ENCODE data around the gene NKIRAS2.

Gene NKIRAS2

GRCh38 chr17:42027590-42027889 lies 7.7 kb downstream of the NKIRAS2 start:
- DNase-seq (ENCODE audit: low read depth) = no peak

GRCh38 chr17:42027961-42028790 lies 8.3 kb downstream of the NKIRAS2 start:
- DNase-seq (ENCODE audit: low read depth) = no peak

- no peak for DNase-seq (ENCODE audit: low read depth)
These were observed 8.9 kb downstream of the NKIRAS2 start for GRCh38 chr17:42028791-42029127.

GRCh38 chr17:42031584-42031983 lies 11.7 kb downstream of the NKIRAS2 start:
- DNase-seq (ENCODE audit: low read depth) = no peak

GRCh38 chr17:42034059-42034458 lies 14.2 kb downstream of the NKIRAS2 start:
- no peak for DNase-seq (ENCODE audit: low read depth)

GRCh38 chr17:42038221-42038973 lies 18.5 kb downstream of the NKIRAS2 start:
- DNase-seq (ENCODE audit: low read depth) = no peak

- DNase-seq (ENCODE audit: low read depth) = no peak
These were observed 20.2 kb downstream of the NKIRAS2 start for GRCh38 chr17:42039794-42040763.

GRCh38 chr17:42040818-42041217 lies 20.9 kb downstream of the NKIRAS2 start:
- no peak for DNase-seq (ENCODE audit: low read depth)

- no peak for DNase-seq (ENCODE audit: low read depth)
These were observed 21.7 kb downstream of the NKIRAS2 start for GRCh38 chr17:42041619-42042018.

GRCh38 chr17:42042598-42043319 lies 22.9 kb downstream of the NKIRAS2 start:
- DNase-seq (ENCODE audit: low read depth) = no peak

GRCh38 chr17:42045719-42046118 lies 25.8 kb downstream of the NKIRAS2 start:
- no peak for DNase-seq (ENCODE audit: low read depth)

- no peak for DNase-seq (ENCODE audit: low read depth)
These were observed 27.5 kb downstream of the NKIRAS2 start for GRCh38 chr17:42047343-42047742.

- DNase-seq (ENCODE audit: low read depth) = no peak
These were observed 30.0 kb downstream of the NKIRAS2 start for GRCh38 chr17:42049834-42050392.

GRCh38 chr17:42050393-42051012 lies 30.6 kb downstream of the NKIRAS2 start, which contains the start of gene C17orf113:
Gene C17orf113, minus strand, starts transcription at chr17:42050601. Its CDS starts 7,225 bp downstream, at chr17:42043376.
- peak; percentile 47 for DNase-seq (ENCODE audit: low read depth)

GRCh38 chr17:42051013-42051400 lies 31.1 kb downstream of the NKIRAS2 start:
- no peak for DNase-seq (ENCODE audit: low read depth)

GRCh38 chr17:42051645-42052044 lies 31.8 kb downstream of the NKIRAS2 start:
- no peak for DNase-seq (ENCODE audit: low read depth)

- no peak for DNase-seq (ENCODE audit: low read depth)
These were observed 32.5 kb downstream of the NKIRAS2 start for GRCh38 chr17:42052346-42052877.

GRCh38 chr17:42053731-42054500 lies 34.0 kb downstream of the NKIRAS2 start:
- no peak for DNase-seq (ENCODE audit: low read depth)

GRCh38 chr17:42055027-42055426 lies 35.1 kb downstream of the NKIRAS2 start:
- no peak for DNase-seq (ENCODE audit: low read depth)

- DNase-seq (ENCODE audit: low read depth) = no peak
These were observed 35.6 kb downstream of the NKIRAS2 start for GRCh38 chr17:42055496-42055895.
